Hepatocyte (in vitro differentiated cells): ENCODE measurements around the gene PABPN1.

Experiments used
- CTCF ChIP-seq: fragments of 200-600 bp; sonication (generic); IDR thresholded peaks from 2 replicates; pipeline ENCODE4 v1.5.1; 2016; ENCODE audit warnings: antibody characterized with exemption, mild to moderate bottlenecking; ENCODE audit not compliant: poor library complexity
- EZH2 ChIP-seq: fragments of 200-600 bp; sonication (generic); IDR thresholded peaks from 2 replicates; pipeline ENCODE4 v1.6.1; 2016; ENCODE audit warnings: antibody characterized with exemption, mild to moderate bottlenecking, borderline replicate concordance
- EZH2phosphoT487 ChIP-seq: fragments of 200-600 bp; sonication (generic); IDR thresholded peaks from one replicate; pipeline ENCODE4 v1.6.1; 2018; ENCODE audit warnings: antibody characterized with exemption, mild to moderate bottlenecking, low read depth, moderate library complexity; ENCODE audit not compliant: unreplicated experiment, severe bottlenecking

GRCh38 chr14:23285530-23286019, 35.7 kb upstream of the PABPN1 start:
- TF ChIP-seq CTCF (no peak), EZH2phosphoT487 (no peak), EZH2 (no peak)
